ENCODE data around the gene PREB.

PREB gene

DNA sequence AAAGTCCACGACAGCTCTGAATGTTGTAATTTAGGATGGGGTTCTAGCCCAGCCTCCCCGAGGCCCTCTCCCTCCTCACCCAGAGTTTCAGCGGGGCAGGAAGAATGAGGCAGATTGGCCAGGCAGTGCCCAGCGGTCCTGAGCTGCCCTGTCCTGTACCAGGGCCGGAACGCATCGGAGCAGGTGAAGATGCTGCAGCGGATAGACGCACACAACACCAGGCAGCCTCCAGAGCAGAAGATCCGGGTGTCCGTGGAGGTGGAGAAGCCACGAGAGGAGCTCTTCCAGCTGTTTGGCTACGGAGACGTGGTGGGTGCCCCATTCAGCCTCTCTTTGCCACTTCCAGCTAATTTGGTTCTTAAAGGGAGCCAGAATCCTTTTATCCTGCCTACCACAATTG is 37.1 kb downstream of the PREB start:
- H3K27me3 ChIP-seq (ENCODE audit: low read length): no peaks in the 10 kb centered on the region
- no peaks in the 10 kb centered on the region for H3K79me2 ChIP-seq (ENCODE audit: insufficient read depth, low read length)
- no peak overlapping the region for H3K27ac ChIP-seq (ENCODE audit: low read depth, low read length)
- no peaks in the 10 kb centered on the region for H3F3A ChIP-seq (ENCODE audit: insufficient read depth)
- no peaks in the 10 kb centered on the region for H3K36me3 ChIP-seq (ENCODE audit: low read length)
- no peak overlapping the region for H3K4me3 ChIP-seq (ENCODE audit: insufficient read depth, low read length, poor library complexity, severe bottlenecking)
- H4K20me1 ChIP-seq (ENCODE audit: low read depth, low read length): no peaks in the 10 kb centered on the region
- H3K9me3 ChIP-seq (ENCODE audit: insufficient read depth, low read length): no peaks in the 10 kb centered on the region
- no peak overlapping the region for H2AFZ ChIP-seq (ENCODE audit: low read depth, low read length, severe bottlenecking)
- no peak overlapping the region for H3K9ac ChIP-seq (ENCODE audit: low read length)
- H3K9me2 ChIP-seq (replicated peaks; ENCODE audit: insufficient read depth, low read length): no peaks in the 10 kb centered on the region
- TF ChIP-seq EZH2phosphoT487 (conservative IDR thresholded peaks at IDR 0.05; ENCODE audit: low read length): no peak
- TF ChIP-seq, protein P1, sequence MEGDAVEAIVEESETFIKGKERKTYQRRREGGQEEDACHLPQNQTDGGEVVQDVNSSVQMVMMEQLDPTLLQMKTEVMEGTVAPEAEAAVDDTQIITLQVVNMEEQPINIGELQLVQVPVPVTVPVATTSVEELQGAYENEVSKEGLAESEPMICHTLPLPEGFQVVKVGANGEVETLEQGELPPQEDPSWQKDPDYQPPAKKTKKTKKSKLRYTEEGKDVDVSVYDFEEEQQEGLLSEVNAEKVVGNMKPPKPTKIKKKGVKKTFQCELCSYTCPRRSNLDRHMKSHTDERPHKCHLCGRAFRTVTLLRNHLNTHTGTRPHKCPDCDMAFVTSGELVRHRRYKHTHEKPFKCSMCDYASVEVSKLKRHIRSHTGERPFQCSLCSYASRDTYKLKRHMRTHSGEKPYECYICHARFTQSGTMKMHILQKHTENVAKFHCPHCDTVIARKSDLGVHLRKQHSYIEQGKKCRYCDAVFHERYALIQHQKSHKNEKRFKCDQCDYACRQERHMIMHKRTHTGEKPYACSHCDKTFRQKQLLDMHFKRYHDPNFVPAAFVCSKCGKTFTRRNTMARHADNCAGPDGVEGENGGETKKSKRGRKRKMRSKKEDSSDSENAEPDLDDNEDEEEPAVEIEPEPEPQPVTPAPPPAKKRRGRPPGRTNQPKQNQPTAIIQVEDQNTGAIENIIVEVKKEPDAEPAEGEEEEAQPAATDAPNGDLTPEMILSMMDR (IDR thresholded peaks at IDR 0.05; ENCODE audit: insufficient read depth, low read length, poor library complexity, severe bottlenecking): no peak
- H3K4me2 ChIP-seq (ENCODE audit: low read depth, low read length, poor library complexity, severe bottlenecking): no peak overlapping the region

GRCh38 chr2:27096748-27097297 is 37.6 kb downstream of the PREB start:
- Histone ChIP-seq H3K79me2 (ENCODE audit: insufficient read depth, low read length) (no peaks in the 10 kb centered on the region), H3K4me3 (ENCODE audit: insufficient read depth, low read length, poor library complexity, severe bottlenecking) (no peak overlapping the region), H3K9me3 (ENCODE audit: insufficient read depth, low read length) (no peaks in the 10 kb centered on the region), H4K20me1 (ENCODE audit: low read depth, low read length) (no peaks in the 10 kb centered on the region), H3K9me2 (replicated peaks; ENCODE audit: insufficient read depth, low read length) (no peaks in the 10 kb centered on the region), H3K27ac (ENCODE audit: low read depth, low read length) (no peak overlapping the region), H3K4me2 (ENCODE audit: low read depth, low read length, poor library complexity, severe bottlenecking) (peak overlapping the region; percentile 55), H3K36me3 (ENCODE audit: low read length) (no peaks in the 10 kb centered on the region), H3K27me3 (ENCODE audit: low read length) (no peaks in the 10 kb centered on the region), H3K9ac (ENCODE audit: low read length) (0 out of 2 replicates have a peak overlapping the region, but pooled peaks have one; percentile 36), H3F3A (ENCODE audit: insufficient read depth) (no peaks in the 10 kb centered on the region), H2AFZ (ENCODE audit: low read depth, low read length, severe bottlenecking) (peak overlapping the region; percentile 96)
- TF ChIP-seq EZH2phosphoT487 (conservative IDR thresholded peaks at IDR 0.05; ENCODE audit: low read length): no peak
- TF ChIP-seq, protein P1 (IDR thresholded peaks at IDR 0.05; ENCODE audit: insufficient read depth, low read length, poor library complexity, severe bottlenecking): no peak

- H3F3A ChIP-seq (ENCODE audit: insufficient read depth): no peaks in the 10 kb centered on the region
- H3K79me2 ChIP-seq (ENCODE audit: insufficient read depth, low read length): no peaks in the 10 kb centered on the region
- peak overlapping the region; percentile 55 for H3K4me2 ChIP-seq (ENCODE audit: low read depth, low read length, poor library complexity, severe bottlenecking)
- H2AFZ ChIP-seq (ENCODE audit: low read depth, low read length, severe bottlenecking): peak overlapping the region; percentile 96
- H4K20me1 ChIP-seq (ENCODE audit: low read depth, low read length): no peaks in the 10 kb centered on the region
- H3K9me2 ChIP-seq (replicated peaks; ENCODE audit: insufficient read depth, low read length): no peaks in the 10 kb centered on the region
- no peak overlapping the region for H3K27ac ChIP-seq (ENCODE audit: low read depth, low read length)
- H3K36me3 ChIP-seq (ENCODE audit: low read length): no peaks in the 10 kb centered on the region
- no peaks in the 10 kb centered on the region for H3K9me3 ChIP-seq (ENCODE audit: insufficient read depth, low read length)
- TF ChIP-seq, protein P1 (IDR thresholded peaks at IDR 0.05; ENCODE audit: insufficient read depth, low read length, poor library complexity, severe bottlenecking): no peak
- no peak for TF ChIP-seq EZH2phosphoT487 (conservative IDR thresholded peaks at IDR 0.05; ENCODE audit: low read length)
- H3K27me3 ChIP-seq (ENCODE audit: low read length): no peaks in the 10 kb centered on the region
- peak overlapping the region; percentile 36 for H3K9ac ChIP-seq (ENCODE audit: low read length)
- peak overlapping the region; percentile 28 for H3K4me3 ChIP-seq (ENCODE audit: insufficient read depth, low read length, poor library complexity, severe bottlenecking)
Measured at GRCh38 chr2:27095745-27096651, 38.4 kb downstream of the PREB start.
